ENCODE measurements around the gene IFNL1. TPM values are rescaled to one million over a fixed set of nuclear protein-coding genes. Genes with fewer than 3 reads are reported as not detected.
A peak's percentile ranks its signal among the peaks of the same experiment; 100 is the strongest.

Gene IFNL1
- total RNA-seq = not detected
- polyA plus RNA-seq = not detected

DNA sequence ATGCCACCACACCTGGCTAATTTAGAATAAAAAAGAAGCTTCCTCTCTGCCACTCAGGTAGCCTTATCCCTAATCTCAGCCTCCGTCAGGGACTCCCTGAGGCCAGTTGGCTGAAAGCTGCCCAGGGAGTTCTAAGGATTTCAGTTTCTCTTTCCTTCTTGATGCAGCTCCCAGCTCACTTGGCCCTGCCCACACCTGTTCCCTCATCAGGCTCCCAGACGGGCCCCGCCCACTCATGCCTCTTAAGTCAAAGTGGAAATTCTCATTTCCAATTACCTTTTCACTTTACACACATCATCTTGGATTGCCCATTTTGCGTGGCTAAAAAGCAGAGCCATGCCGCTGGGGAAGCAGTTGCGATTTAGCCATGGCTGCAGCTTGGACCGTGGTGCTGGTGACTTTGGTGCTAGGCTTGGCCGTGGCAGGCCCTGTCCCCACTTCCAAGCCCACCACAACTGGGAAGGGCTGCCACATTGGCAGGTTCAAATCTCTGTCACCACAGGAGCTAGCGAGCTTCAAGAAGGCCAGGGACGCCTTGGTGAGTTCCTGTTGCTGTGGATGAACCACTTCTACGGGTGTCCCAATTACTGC, at the start of gene IFNL1:
IFNL1 (plus strand) TSS at position 353 of the 591 bp plus-strand sequence; CDS start at position 368, 15 bp downstream.
- TF ChIP-seq MAX (IDR thresholded peaks at IDR 0.05) = no peak
- no peak for TF ChIP-seq NR2F2 (IDR thresholded peaks at IDR 0.05)
- TF ChIP-seq HNF4G (IDR thresholded peaks at IDR 0.05) = no peak
- TF ChIP-seq REST (IDR thresholded peaks at IDR 0.05) = no peak
- TF ChIP-seq, protein P1, sequence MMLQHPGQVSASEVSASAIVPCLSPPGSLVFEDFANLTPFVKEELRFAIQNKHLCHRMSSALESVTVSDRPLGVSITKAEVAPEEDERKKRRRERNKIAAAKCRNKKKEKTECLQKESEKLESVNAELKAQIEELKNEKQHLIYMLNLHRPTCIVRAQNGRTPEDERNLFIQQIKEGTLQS (IDR thresholded peaks at IDR 0.05) = no peak
- TF ChIP-seq YY1 (IDR thresholded peaks at IDR 0.05) = no peak
- no peak for TF ChIP-seq RAD21 (IDR thresholded peaks at IDR 0.05)
- TF ChIP-seq, protein P2, sequence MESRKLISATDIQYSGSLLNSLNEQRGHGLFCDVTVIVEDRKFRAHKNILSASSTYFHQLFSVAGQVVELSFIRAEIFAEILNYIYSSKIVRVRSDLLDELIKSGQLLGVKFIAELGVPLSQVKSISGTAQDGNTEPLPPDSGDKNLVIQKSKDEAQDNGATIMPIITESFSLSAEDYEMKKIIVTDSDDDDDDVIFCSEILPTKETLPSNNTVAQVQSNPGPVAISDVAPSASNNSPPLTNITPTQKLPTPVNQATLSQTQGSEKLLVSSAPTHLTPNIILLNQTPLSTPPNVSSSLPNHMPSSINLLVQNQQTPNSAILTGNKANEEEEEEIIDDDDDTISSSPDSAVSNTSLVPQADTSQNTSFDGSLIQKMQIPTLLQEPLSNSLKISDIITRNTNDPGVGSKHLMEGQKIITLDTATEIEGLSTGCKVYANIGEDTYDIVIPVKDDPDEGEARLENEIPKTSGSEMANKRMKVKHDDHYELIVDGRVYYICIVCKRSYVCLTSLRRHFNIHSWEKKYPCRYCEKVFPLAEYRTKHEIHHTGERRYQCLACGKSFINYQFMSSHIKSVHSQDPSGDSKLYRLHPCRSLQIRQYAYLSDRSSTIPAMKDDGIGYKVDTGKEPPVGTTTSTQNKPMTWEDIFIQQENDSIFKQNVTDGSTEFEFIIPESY (IDR thresholded peaks at IDR 0.05) = no peak
- TF ChIP-seq TAF1 (conservative IDR thresholded peaks at IDR 0.05) = no peak

GRCh38 chr19:39246951-39247669, 49.1 kb upstream of the IFNL1 start:
- no peaks in the 10 kb centered on the region for H3K9me3 ChIP-seq (ENCODE audit: control insufficient read depth in 4 of 4, low read length in 3 of 4)
- TF ChIP-seq JUND (IDR thresholded peaks at IDR 0.05) = no peak
- TF ChIP-seq MAX (IDR thresholded peaks at IDR 0.05) = no peak
- no peak for TF ChIP-seq YY1 (IDR thresholded peaks at IDR 0.05)
- TF ChIP-seq REST (IDR thresholded peaks at IDR 0.05) = no peak
- TF ChIP-seq RAD21 (IDR thresholded peaks at IDR 0.05) = no peak
- TF ChIP-seq EGR1 (IDR thresholded peaks at IDR 0.05; ENCODE audit: low read depth in 2 of 2) = no peak
- TF ChIP-seq, protein P3, sequence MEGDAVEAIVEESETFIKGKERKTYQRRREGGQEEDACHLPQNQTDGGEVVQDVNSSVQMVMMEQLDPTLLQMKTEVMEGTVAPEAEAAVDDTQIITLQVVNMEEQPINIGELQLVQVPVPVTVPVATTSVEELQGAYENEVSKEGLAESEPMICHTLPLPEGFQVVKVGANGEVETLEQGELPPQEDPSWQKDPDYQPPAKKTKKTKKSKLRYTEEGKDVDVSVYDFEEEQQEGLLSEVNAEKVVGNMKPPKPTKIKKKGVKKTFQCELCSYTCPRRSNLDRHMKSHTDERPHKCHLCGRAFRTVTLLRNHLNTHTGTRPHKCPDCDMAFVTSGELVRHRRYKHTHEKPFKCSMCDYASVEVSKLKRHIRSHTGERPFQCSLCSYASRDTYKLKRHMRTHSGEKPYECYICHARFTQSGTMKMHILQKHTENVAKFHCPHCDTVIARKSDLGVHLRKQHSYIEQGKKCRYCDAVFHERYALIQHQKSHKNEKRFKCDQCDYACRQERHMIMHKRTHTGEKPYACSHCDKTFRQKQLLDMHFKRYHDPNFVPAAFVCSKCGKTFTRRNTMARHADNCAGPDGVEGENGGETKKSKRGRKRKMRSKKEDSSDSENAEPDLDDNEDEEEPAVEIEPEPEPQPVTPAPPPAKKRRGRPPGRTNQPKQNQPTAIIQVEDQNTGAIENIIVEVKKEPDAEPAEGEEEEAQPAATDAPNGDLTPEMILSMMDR (IDR thresholded peaks at IDR 0.05; ENCODE audit: low read depth, low read length, missing input control) = no peak
- TF ChIP-seq, protein P1 (IDR thresholded peaks at IDR 0.05) = no peak
- H3K9ac ChIP-seq (ENCODE audit: low read depth in 1 of 2, low read length in 2 of 2) = no peak overlapping the region
- peak; percentile 41 for DNase-seq (ENCODE audit: low spot score)
- no peak overlapping the region for H3K27ac ChIP-seq (ENCODE audit: low read depth in 1 of 2, low read length in 2 of 2)
- peaks cover 0 to 2% (median 0%) of the 10 kb centered on the region in 4 donors for H3K27me3 ChIP-seq (ENCODE audit: control insufficient read depth in 4 of 4, insufficient read depth in 4 of 4, low read length in 3 of 4)
- H3K4me3 ChIP-seq (ENCODE audit: low read depth in 1 of 3, low read length in 3 of 3) = no peak overlapping the region
- H3K4me1 ChIP-seq (ENCODE audit: control insufficient read depth in 4 of 4, insufficient read depth in 4 of 4, low read length in 3 of 4) = peaks cover 3 to 20% (median 15%) of the 10 kb centered on the region in 4 donors
- H3K36me3 ChIP-seq (ENCODE audit: control insufficient read depth in 4 of 4, insufficient read depth in 3 of 4, low read depth in 1 of 4, low read length in 3 of 4) = no peaks in the 10 kb centered on the region
- 37% methylated on average over 42 of the region's 42 CpGs for WGBS

More for the DNA sequence above, at the start of gene IFNL1:
- Histone ChIP-seq H3K4me1 (ENCODE audit: control insufficient read depth in 4 of 4, insufficient read depth in 4 of 4, low read length in 3 of 4) (no peaks in the 10 kb centered on the region), H3K27ac (ENCODE audit: low read depth in 1 of 2, low read length in 2 of 2) (no peak within 1 kb of the TSS), H3K36me3 (ENCODE audit: control insufficient read depth in 4 of 4, insufficient read depth in 3 of 4, low read depth in 1 of 4, low read length in 3 of 4) (no peaks in the 10 kb centered on the region), H3K9me3 (ENCODE audit: control insufficient read depth in 4 of 4, low read length in 3 of 4) (no peaks in the 10 kb centered on the region), H3K4me3 (ENCODE audit: low read depth in 1 of 3, low read length in 3 of 3) (no peak within 1 kb of the TSS), H3K9ac (ENCODE audit: low read depth in 1 of 2, low read length in 2 of 2) (no peak within 1 kb of the TSS), H3K27me3 (ENCODE audit: control insufficient read depth in 4 of 4, insufficient read depth in 4 of 4, low read length in 3 of 4) (no peaks in the 10 kb centered on the region)
- WGBS = 87% methylated on average over 11 of the region's 11 CpGs
- no peak for DNase-seq (ENCODE audit: low spot score)
